Stimulated activated CD8-positive, alpha-beta memory T cell treated with anti-CD3 and anti-CD28 coated beads, Interleukin-7, amount 100 ng/mL, for 1 hour (primary cell): ENCODE data around the gene HLA-DRB1.
"Not testable (repeated sequence)": the region's sequence is repeated elsewhere in the genome, so short reads cannot be mapped to it uniquely, and the experiment has no call there.

Source experiments
- DNase-seq, 2 donors: peaks; one replicate each; pipeline ENCODE4 v3.0.0-alpha.2; 2020; ENCODE audit warnings: low read depth in 2 of 2

HLA-DRB1 gene

GRCh38 chr6:32589596-32590449, at the start of gene HLA-DRB1:
Gene HLA-DRB1 (minus strand): TSS chr6:32589848. CDS start chr6:32589742, 106 bp downstream.
- no peak for DNase-seq

- DNase-seq: no peak
Measured at GRCh38 chr6:32638532-32639219, 49.0 kb upstream of the HLA-DRB1 start.

- no peak for DNase-seq
Measured at GRCh38 chr6:32637883-32638282, 48.2 kb upstream of the HLA-DRB1 start.

DNA sequence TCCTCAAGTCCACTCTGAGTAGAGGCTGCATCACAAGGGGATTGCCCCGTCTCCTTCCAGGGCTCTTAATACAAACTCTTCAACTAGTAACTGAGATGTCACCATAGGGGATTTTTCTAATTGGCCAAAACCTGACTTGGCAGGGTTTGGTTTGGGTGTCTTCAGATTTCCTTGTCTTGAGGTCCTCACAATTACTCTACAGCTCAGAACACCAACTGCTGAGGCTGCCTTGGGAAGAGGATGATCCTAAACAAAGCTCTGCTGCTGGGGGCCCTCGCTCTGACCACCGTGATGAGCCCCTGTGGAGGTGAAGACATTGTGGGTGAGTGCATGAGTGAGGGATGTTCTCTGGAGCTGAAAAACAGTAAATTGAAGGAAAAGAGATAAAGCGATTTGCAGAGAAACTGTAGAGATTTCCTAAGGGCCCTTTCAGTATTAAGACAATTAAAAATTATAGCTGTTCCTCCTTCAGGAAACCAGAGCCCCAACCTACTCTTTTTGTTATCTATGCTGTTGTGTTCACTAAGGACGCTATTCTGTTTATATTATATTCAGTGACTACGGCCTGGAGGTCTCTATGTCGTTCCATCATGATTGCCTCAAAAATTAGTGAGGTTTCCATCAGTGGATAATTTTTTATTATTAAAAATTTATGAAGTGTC, 47.7 kb upstream of the HLA-DRB1 start, which contains the start of gene HLA-DQA1:
HLA-DQA1 (plus strand) TSS at position 188 of the 662 bp plus-strand sequence; CDS start at position 241, 53 bp downstream.
- DNase-seq: no peak

- no peak for DNase-seq
Measured at GRCh38 chr6:32635526-32636123, 46.0 kb upstream of the HLA-DRB1 start.

GRCh38 chr6:32629793-32630192, 40.1 kb upstream of the HLA-DRB1 start:
- not testable (repeated sequence) for DNase-seq

DNA sequence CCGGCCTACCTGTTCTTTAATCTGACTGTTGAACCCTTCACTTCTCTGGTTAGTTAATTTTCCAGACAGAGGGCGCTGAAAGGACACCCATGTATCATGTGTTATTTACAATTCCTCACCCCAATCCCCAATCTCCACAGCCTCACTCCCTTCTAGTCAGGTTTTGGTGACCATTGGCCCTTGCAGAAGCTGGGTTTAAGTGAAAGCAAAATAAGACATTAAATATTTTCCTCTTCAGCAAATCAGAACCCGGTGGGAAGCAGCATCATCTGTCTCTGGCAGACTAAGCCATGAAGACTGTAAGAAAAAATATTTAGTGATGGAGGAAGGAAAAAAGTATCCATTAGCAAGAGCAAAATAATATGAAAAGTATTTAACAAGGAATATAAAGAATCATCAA, 38.2 kb upstream of the HLA-DRB1 start:
- no peak for DNase-seq

DNA sequence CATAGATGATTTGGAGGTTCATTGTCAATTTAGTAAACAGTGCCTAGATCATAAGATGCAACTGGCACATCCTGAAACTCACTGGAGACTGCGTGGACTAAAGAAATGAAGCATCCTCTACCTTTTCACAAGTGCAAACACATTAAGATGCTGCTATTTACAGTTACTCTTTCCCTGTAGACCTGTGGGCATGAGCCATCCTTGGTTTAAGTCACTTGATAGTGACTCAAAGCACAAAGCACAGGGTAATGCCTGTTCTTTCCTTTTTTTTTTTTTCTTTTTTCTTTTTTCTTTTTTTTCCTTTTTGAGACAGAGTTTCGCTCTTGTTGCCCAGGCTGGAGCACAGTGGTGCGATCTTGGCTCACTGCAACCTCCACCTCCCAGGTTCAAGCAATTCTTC, 37.6 kb upstream of the HLA-DRB1 start:
- DNase-seq: no peak

- no peak for DNase-seq
Measured at GRCh38 chr6:32625137-32625536, 35.5 kb upstream of the HLA-DRB1 start.

DNA sequence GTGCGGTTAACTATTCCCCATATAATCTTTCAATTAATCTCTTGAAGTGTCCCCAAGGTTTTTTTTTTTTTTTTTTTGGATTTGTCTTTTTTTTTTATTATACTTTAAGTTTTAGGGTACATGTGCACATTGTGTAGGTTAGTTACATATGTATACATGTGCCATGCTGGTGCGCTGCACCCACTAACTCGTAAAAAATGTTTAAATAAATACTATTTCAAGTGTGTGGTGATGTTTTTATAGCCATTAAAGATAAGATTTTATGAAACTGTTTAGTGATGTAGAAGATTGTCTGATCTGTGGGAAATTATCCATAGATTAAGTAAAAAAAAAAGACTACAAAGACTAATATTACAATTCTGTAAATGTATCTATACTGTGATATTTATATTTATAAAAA, 34.9 kb upstream of the HLA-DRB1 start:
- no peak for DNase-seq

GRCh38 chr6:32623693-32624092, 34.0 kb upstream of the HLA-DRB1 start:
- DNase-seq: no peak

DNA sequence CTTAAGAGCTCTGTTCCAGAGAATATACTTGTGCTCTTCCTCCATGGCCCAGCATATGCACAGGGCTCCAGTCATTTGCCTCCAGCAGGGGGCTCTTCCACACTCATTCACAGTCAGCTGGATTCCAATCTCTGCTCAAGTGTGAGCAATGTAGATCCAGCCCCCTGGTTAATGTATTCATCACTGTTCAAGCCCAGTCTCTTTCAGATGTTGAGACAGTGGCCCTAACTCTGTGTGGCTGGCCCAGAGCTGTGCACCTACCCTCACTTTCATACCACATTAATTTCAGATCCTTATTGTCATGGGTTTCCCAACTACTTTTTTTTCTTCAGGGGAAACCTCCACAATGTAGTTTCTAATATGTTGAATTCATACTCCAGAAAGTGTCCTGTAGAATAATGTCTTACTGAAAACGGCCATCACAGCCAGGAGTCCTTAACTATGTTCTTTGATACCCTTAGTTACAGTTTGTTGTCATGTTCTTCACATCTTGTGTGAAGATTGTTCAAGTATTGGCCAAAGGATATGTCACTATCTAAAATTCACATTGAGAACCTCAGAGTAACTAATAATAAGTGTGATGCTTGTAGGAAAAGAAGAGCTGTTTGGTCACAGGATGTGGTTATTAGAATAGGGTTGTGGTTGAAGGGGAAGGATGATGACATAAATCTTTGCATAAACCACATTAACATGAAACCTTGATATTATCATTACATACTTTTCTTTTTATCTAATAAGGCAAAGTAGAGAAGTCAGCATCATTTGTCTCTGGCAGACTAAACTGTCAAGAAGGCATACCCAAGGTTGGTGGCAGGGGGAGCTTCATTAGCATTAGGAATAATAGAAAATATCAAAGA, 33.1 kb upstream of the HLA-DRB1 start:
- DNase-seq: no peak

DNA sequence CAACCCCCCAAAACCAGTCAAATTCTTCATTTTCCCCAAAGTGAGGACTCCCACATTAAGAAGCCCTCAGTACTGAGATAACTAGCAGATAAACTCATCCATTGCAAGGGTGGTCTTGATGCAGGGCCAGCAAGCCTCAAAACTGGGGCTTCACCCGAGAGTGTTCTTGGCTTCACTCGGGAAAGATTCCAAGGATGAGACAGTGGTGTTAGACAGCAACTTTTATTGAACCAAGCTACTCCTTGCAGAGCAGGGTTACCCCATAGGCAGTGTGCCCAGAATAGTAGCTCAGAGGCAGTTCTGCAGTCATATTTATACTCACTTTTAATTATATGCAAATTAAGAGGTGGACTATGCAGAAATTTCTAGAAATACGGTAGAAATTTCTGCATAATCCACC, 31.7 kb upstream of the HLA-DRB1 start:
- no peak for DNase-seq

- no peak for DNase-seq
Measured at GRCh38 chr6:32617751-32618150, 28.1 kb upstream of the HLA-DRB1 start.

DNA sequence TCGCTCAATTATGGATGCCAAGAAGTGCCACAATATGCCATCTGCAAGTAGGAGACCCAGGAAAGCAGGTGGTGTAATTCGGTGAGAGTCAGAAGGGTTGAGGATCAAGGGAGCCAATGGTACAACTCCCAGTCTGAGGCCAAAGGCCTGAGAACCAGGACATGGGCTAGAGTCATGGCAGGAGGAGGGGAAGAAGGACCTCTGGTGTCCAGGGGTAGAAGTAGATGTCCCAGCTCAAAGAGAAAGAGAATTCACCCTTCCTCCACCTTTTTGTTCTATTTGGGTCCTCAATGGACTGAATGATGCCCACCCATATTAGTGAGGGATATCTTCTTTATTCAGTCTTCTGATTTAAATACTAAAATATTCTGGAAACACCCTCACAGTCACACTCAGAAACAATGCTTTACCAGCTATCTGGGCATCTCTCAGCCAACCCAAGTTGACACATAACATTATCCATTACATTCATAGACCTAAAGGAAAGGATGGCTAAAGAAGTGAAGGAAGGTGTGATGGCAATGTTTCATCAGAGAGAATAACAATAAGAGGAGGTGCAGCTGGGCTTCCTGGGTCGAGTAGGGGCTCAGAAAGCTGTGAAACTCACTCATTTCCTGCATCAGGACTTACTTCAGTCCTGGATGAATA, 26.4 kb upstream of the HLA-DRB1 start:
- no peak for DNase-seq

GRCh38 chr6:32614366-32615081, 24.9 kb upstream of the HLA-DRB1 start:
- no peak for DNase-seq

GRCh38 chr6:32613475-32613874, 23.8 kb upstream of the HLA-DRB1 start:
- no peak for DNase-seq

DNA sequence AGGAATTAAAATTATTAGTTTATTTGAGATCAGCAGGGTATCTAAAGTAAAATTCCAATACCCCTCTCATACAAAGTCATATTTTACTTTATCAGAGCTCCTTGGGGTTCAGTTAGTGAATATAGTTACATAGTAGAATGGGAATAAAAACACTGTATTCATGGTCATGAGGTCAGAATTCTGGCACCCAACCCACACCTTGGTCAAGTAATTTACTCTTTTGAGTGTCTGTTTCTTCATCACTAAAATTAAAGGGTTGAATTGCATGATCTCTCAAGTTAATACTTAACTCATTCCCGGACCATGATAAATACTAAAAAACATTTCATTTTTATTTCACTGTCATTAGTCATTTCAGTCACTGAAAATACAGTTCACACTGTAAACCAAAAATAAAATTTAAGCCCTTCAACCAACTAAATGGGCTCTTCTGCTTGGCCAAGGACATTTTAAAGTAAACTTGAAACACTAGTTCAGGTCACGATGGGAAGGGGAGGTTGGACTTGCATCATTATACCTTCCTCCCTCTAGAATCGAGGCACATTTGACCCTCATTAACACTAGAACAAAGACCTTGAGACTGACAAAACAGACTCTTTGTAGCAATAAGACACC, 21.1 kb upstream of the HLA-DRB1 start:
- no peak for DNase-seq
